Sigmoid colon (tissue), 7 donors: ENCODE measurements around the gene UNC13C. TPM values are rescaled to one million over a fixed set of nuclear protein-coding genes. Genes with fewer than 3 reads are reported as not detected.
"Not testable (repeated sequence)": the region's sequence is repeated elsewhere in the genome, so short reads cannot be mapped to it uniquely, and the experiment has no call there.

Source experiments
- DNase-seq: peaks from one replicate; pipeline ENCODE4 v3.0.0-alpha.2; 2019
- H3K27ac ChIP-seq, 4 donors: fragments of 200-600 bp; sonication (generic); one replicate each; pipeline ENCODE4 v1.5.1; 2016 to 2019; ENCODE audit warnings: mild to moderate bottlenecking in 1 of 4
- H3K27me3 ChIP-seq, 3 donors: fragments of 200-600 bp; sonication (generic); one replicate each; pipeline ENCODE4 v1.5.1; 2019; ENCODE audit warnings: mild to moderate bottlenecking in 1 of 3
- H3K36me3 ChIP-seq, 4 donors: fragments of 200-600 bp; sonication (generic); one replicate each; pipeline ENCODE4 v1.5.1; 2016 to 2019
- H3K4me1 ChIP-seq, 4 donors: fragments of 200-600 bp; sonication (generic); one replicate each; pipeline ENCODE4 v1.5.1; 2017 to 2019
- H3K4me3 ChIP-seq, 4 donors: fragments of 200-600 bp; sonication (generic); one replicate each; pipeline ENCODE4 v1.5.1; 2017 to 2019; ENCODE audit warnings: mild to moderate bottlenecking in 2 of 4, moderate library complexity in 1 of 4
- H3K9me3 ChIP-seq, 4 donors: fragments of 200-600 bp in 3 of 4; sonication (generic) in 3 of 4; one replicate each; pipeline versions ENCODE4 v1.5.1 to v1.6.1; 2013 to 2019
- EP300 ChIP-seq, 4 donors: sonication (generic); formaldehyde crosslinking; IDR thresholded peaks; one replicate each; pipeline ENCODE4 v1.6.1; 2017; ENCODE audit warnings: antibody characterized with exemption in 4 of 4
- POLR2A ChIP-seq, 2 donors: fragments of 450-650 bp; IDR thresholded peaks; one replicate each; pipeline ENCODE4 v1.6.1; 2016; ENCODE audit warnings: antibody characterized with exemption in 2 of 2, mild to moderate bottlenecking in 2 of 2, moderate library complexity in 2 of 2
- POLR2AphosphoS5 ChIP-seq, 4 donors: sonication (generic); formaldehyde crosslinking; IDR thresholded peaks; one replicate each; pipeline ENCODE4 v1.6.1; 2017; ENCODE audit warnings: antibody characterized with exemption in 4 of 4
- WGBS, 2 donors: extraction: QIAGEN DNeasy Blood & Tissue Kit; methylation state at CpG; one replicate each; pipeline ENCODE4 v1.1.7; 2013; 5-methylcytosine and 5-hydroxymethylcytosine counted together
- intact Hi-C: fragments of 100-400 bp; cut with DNase I; formaldehyde crosslinking; loops from one replicate; pipeline ENCODE4 v1.15.1; 2023
- polyA plus RNA-seq, 3 donors: library from polyadenylated mRNA; stranded (reverse); fragments of 200-250 nt; gene quantifications; one replicate each; pipeline ENCODE4 v1.2.3, GENCODE V29; 2013
- total RNA-seq, 4 donors: library from RNA; depleted of rRNA; stranded (reverse); fragments of >200 nt; gene quantifications; one replicate each; pipeline ENCODE4 v1.1.0, GENCODE V29; 2016
- TF ChIP-seq, protein P1 (sequence below), 4 experiments: fragments of 450-650 bp in 3 of 4; fragments of 200-600 bp in 1 of 4; IDR thresholded peaks; one replicate each; pipeline ENCODE4 v1.5.1; 2016 to 2019; ENCODE audit warnings: antibody characterized with exemption in 4 of 4, mild to moderate bottlenecking in 3 of 4, moderate library complexity in 2 of 4
- donor health status: healthy with polysubstance abuse.
- donor health status: Bipolar disorder and iron deficiency.
- donor health status: healthy.

The UNC13C gene
- total and polyA plus RNA-seq, 7 donors = under 0.01 to 1.7 (median 1.3) TPM; not detected in 1

DNA sequence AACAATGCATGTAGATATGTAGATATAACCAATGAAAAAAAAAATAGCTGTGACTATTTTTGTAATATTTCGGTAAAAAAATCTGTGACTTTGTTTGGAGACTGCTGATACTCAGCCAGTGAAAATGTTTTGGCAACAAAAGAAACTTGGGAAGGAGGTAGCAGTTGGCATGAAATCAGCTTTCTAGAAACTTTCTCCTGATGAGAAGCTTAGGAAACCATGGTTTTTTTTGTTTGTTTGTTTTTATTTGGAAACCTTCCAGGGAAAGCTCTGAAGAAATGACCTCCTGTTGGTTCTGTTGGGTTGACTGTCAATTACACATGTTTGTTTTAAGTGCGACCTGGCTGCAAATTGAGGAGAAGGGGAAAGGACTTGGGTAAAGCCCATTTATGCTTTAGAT lies 445.9 kb downstream of the UNC13C start:
- Histone ChIP-seq H3K9me3 (peaks cover 0 to 3% (median 0%) of the 10 kb centered on the region in 4 donors), H3K4me1 (no peaks in the 10 kb centered on the region), H3K4me3 (no peak overlapping the region), H3K36me3 (no peaks in the 10 kb centered on the region), H3K27me3 (no peaks in the 10 kb centered on the region), H3K27ac (no peak overlapping the region)
- intact Hi-C loops = no loop called here
- no peak for DNase-seq
- 70 to 81% methylated on average over 2 of the region's 2 CpGs for WGBS, 2 donors
- TF ChIP-seq EP300 (IDR thresholded peaks at IDR 0.05) (no peak), POLR2A (IDR thresholded peaks at IDR 0.05) (no peak), POLR2AphosphoS5 (IDR thresholded peaks at IDR 0.05) (no peak)
- TF ChIP-seq, protein P1, sequence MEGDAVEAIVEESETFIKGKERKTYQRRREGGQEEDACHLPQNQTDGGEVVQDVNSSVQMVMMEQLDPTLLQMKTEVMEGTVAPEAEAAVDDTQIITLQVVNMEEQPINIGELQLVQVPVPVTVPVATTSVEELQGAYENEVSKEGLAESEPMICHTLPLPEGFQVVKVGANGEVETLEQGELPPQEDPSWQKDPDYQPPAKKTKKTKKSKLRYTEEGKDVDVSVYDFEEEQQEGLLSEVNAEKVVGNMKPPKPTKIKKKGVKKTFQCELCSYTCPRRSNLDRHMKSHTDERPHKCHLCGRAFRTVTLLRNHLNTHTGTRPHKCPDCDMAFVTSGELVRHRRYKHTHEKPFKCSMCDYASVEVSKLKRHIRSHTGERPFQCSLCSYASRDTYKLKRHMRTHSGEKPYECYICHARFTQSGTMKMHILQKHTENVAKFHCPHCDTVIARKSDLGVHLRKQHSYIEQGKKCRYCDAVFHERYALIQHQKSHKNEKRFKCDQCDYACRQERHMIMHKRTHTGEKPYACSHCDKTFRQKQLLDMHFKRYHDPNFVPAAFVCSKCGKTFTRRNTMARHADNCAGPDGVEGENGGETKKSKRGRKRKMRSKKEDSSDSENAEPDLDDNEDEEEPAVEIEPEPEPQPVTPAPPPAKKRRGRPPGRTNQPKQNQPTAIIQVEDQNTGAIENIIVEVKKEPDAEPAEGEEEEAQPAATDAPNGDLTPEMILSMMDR (IDR thresholded peaks at IDR 0.05) = no peak

GRCh38 chr15:54428596-54428995 lies 450.4 kb downstream of the UNC13C start:
- 61 to 80% methylated on average over 4 of the region's 4 CpGs for WGBS, 2 donors
- Histone ChIP-seq H3K36me3 (no peaks in the 10 kb centered on the region), H3K27me3 (no peaks in the 10 kb centered on the region)

GRCh38 chr15:54450288-54450687 lies 472.0 kb downstream of the UNC13C start:
- H3K4me1 ChIP-seq, H3K27me3 ChIP-seq, intact Hi-C loops, DNase-seq, H3K27ac ChIP-seq, H3K4me3 ChIP-seq, H3K36me3 ChIP-seq: not testable (repeated sequence)
- peaks cover 0 to 11% (median 4%) of the 10 kb centered on the region in 4 donors for H3K9me3 ChIP-seq
- WGBS, 2 donors = 87 to 88% methylated on average over 9 of the region's 9 CpGs

More at GRCh38 chr15:54428596-54428995, 450.4 kb downstream of the UNC13C start:
- Histone ChIP-seq H3K4me3 (no peak overlapping the region), H3K27ac (no peak overlapping the region), H3K4me1 (no peaks in the 10 kb centered on the region), H3K9me3 (peaks cover 0 to 3% (median 0%) of the 10 kb centered on the region in 4 donors)
- intact Hi-C loops = no loop called here
- DNase-seq = no peak
- no peak for TF ChIP-seq POLR2A (IDR thresholded peaks at IDR 0.05)
- TF ChIP-seq, protein P1 (IDR thresholded peaks at IDR 0.05) = no peak
- TF ChIP-seq EP300 (IDR thresholded peaks at IDR 0.05) = no peak
- TF ChIP-seq POLR2AphosphoS5 (IDR thresholded peaks at IDR 0.05) = no peak

DNA sequence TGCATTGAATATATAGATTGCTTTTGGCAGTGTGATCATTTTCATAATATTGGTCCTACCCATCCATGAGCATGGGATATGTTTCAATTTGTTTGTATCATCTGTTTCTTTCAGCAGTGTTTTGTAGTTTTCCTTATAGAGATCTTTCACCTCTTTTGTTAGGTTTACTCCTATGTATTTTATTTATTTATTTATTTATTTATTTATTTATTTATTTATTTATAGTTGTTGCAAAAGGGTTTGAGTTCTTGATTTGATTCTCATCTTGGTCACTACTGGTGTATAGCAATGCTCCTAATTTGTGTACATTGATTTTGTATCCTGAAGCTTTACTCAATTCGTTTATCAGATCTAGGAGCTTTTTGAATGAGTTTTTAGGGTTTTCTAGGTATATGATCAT lies 478.2 kb downstream of the UNC13C start:
- no peak overlapping the region for H3K27ac ChIP-seq
- no peaks in the 10 kb centered on the region for H3K4me1 ChIP-seq
- TF ChIP-seq EP300 (IDR thresholded peaks at IDR 0.05) = no peak
- TF ChIP-seq POLR2A (IDR thresholded peaks at IDR 0.05) = no peak
- TF ChIP-seq, protein P1 (IDR thresholded peaks at IDR 0.05) = no peak
- no peak for TF ChIP-seq POLR2AphosphoS5 (IDR thresholded peaks at IDR 0.05)
- H3K27me3 ChIP-seq = no peaks in the 10 kb centered on the region
- intact Hi-C loops = no loop called here
- H3K4me3 ChIP-seq = no peak overlapping the region
- no peaks in the 10 kb centered on the region for H3K36me3 ChIP-seq
- peaks cover 0 to 13% (median 5%) of the 10 kb centered on the region in 4 donors for H3K9me3 ChIP-seq
- WGBS, 2 donors = 51 to 75% methylated on average over 1 of the region's 1 CpG
- no peak for DNase-seq

- Histone ChIP-seq H3K9me3 (peaks cover 0 to 4% (median 0%) of the 10 kb centered on the region in 4 donors), H3K4me3 (no peak overlapping the region), H3K27me3 (no peaks in the 10 kb centered on the region), H3K4me1 (no peaks in the 10 kb centered on the region), H3K36me3 (no peaks in the 10 kb centered on the region), H3K27ac (no peak overlapping the region)
- intact Hi-C loops = no loop called here
- TF ChIP-seq, protein P1 (IDR thresholded peaks at IDR 0.05) = no peak
- TF ChIP-seq POLR2A (IDR thresholded peaks at IDR 0.05) = no peak
- TF ChIP-seq POLR2AphosphoS5 (IDR thresholded peaks at IDR 0.05) = no peak
- no peak for TF ChIP-seq EP300 (IDR thresholded peaks at IDR 0.05)
- WGBS, 2 donors = 87 to 96% methylated on average over 17 of the region's 17 CpGs
- no peak for DNase-seq
Measured at GRCh38 chr15:54462511-54462913, 484.3 kb downstream of the UNC13C start.
